DMS79 (cell line): ENCODE measurements around the gene KIF21B.
A peak's percentile ranks its signal among the peaks of the same experiment; 100 is the strongest.

Source experiments
- DNase-seq: peaks from one replicate; lab custom pipeline; 2025; lab: John Stamatoyannopoulos, UW

KIF21B gene

DNA sequence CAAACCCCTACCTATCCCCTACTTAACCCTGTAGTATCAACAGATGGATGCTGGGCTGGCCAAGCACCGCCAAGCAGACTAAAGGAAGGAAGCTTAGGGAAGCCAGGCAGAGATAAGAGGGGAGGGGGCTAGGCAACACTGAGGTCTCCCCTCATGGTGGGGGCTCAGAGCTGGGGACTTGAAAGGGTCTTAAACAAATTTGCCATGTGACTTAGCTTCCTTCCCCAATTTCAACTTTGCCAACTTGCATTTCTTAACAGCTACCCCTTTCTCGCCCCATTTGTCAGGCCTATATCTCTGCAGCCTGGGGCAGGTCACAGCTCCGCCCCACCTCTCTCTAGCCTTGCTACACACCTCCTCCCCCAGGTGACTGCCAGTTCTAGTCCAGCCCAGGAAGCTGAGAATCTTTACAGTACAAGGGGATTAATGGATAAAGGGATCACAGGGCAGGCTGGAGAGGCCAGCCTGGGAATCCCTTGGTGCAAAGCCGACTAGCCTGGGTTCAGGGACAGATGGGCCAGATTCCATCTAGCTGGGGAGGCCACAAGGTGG, 3.4 kb downstream of the KIF21B start:
- DNase-seq = no peak

DNA sequence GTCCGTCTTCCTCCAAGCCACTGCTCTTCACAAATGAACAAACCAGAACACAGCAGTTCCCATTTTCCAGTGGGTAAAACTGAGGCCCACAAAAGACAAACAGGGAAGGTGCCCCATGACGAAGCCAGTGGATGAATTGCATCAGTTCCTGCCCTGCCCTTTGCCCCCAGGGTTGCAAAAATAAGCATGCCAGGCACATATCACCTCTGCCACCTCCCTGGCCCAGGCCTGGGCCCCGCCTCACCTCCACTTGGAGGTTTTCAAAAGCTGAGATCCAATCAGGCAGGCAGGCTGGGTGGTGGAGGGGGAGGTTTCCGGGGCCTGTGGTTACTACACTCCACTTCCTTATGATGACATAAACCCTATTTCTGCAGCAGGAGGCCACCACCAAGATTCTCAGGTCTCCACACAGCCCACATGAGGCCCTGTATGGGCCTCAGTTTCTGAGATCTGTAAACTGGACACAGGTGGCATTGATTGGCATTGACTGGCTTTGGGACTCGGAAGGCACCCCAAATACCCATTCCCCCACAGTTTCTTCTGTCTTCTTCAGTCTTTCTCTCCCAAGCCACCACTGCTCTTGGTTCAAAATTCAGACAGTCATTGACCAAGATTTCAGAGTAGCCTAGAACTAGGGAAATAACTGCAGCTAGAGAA, 4.1 kb downstream of the KIF21B start:
- no peak for DNase-seq

DNA sequence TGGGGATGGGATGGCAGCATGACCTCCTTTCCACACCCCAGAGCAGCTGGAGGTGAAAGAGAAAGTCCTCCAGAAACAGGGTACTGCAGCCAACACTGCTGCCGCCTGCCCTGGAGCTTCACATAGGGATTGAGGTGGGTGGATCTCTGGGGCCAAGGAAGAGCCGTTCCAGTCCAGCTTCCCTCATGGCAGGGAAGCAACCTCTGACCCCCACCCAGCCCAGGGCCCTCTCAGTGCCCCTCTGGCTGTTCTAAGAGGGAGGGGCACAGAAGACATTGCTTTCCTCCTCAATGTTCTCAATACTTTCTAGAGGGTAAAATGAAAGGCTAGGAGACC, 5.7 kb downstream of the KIF21B start:
- DNase-seq = no peak

DNA sequence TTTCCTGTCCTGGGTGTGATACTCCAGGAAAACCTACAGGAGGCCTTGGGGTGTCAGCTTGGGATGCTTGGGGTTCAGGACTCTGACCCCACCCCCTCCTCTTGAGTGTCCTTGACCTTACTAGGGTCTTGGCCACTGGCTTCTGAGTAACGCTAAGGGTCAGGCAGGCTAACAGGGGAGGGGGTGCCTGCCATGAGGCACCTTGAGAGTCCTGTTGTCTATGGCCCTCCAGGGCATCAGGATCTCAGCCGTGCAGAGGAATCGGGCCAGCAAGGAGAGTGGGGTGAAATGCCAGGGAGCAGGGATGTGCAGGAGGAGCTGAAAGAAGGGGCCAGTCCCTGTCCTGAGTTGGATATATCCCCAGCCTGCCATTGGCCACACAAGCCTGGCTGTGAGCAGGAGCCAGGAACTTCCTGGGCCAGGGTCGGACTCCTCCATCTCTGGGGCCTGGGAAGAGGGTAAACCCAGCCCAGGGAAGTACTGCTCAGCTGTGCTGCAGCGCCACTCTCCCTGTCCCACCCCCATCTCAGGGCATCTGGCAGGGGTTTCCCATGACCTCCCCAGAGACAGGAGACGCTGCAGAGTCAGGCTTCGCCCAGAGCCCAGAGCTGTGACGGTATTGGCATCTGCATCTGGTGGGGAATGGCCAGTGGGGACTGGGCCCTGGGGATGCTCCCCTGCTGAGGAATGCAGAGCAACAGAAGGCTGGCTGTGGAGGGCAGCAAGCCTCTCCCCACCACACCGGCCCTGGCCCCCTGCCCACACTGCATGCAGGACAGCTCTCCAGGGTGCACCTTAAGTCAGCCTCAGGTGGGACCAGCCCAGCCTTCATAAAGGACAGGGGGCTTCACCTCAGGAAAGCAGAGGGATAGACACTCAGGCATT, 6.3 kb downstream of the KIF21B start:
- no peak for DNase-seq

DNA sequence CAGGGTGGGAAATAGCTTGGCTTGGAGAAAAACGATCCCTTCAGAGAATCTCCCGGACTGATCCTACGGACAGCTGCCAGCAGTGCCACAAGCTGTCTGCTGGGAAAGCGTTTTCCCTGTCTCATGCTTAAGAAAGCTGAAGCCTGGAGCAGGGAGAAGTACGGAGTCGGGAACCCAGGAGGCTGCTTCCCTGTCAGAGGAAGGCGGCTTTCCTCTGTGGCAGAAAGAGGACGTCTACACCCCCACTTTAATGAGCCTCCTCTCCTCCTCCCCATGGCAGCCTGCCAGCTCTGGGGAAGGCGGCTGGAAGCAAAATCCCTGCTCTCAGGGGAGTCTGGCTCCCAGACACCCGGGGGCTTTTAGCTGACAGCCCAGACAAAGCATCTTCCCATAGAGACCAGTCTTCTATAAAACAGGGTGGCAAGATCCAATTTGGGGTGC, 7.3 kb downstream of the KIF21B start:
- DNase-seq = peak; percentile 61

DNA sequence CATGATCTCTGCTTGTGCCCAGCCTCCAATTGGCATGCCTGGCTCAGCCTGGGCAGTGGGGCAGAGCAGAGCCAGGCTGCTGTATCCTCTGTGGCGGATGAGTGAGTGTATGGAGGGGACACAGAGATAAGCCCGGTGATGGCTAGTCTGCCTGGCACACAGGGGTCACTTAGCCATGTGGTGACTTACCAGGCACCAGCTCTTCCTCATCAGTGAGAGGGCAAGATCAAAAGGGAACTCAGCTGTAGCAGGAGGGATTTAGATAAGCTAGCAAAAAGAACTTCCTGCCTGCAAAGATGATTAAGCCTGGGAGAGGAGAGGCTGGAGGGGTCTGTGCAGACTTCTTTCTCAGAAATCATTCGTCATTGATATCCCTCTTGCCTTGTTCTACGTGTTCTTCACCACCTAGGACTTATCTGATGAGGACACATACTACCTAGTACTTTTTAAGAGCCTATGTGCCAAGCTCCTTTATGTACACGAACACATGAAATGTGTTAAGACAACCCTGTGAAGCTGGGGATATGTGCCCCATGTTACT, 7.9 kb downstream of the KIF21B start:
- DNase-seq = no peak

DNA sequence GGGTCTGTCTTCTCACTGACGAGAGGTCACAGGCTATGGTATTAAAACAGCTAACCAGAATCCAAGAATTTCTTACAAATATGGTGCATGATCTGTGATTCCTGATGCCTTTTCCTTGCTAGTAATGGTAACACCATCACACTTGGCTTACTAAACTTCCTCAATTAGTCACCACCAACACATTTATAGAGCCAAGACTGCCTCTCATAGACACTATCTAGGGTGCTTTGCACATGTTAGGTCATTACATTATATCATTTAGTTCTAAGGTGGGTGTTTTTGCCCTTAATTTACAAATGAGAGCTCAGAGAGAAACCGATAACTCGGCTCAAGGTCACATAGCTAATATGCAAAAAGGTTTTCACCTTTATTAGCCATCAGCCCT, 8.7 kb downstream of the KIF21B start:
- DNase-seq = no peak

DNA sequence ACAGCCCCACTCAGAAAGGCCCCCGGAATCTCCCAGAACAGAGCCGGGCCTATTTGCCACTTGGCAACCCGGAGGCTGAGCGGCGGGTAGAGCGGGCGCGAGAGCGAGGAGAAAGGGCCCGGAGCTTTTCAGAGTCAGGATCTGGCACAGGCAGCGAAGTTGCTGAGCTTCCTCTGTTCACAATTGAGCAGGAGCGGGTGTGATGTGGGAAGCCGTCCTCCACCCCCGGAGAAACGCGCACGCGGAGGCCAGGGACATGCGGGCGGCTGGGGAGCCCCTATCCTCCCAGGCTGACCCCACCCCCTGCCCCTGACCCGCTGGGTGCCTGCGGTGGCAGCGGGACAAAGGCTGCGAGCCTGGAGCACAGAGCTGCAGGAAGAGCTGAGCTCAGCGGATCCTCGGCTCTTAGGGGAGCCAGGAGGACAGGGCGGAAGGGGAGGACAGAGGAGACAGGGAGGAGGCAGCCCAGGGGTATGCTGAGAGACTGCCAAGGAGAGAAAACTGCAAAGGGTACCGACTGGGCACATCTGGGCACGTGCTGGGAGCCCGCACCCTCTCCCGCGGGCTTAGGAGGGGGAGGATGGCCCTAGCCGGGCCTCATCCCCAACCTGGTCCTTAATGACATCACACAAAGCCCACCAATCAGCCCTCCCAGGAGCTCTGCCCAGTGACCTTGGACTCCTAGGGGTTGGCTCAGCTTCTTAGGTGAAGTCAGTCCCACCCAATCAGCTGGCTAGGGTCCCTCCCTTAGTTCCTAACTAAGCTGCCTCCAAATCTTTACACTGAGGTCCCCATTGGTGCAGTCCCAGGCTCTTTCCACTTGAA, 9.3 kb downstream of the KIF21B start:
- DNase-seq = no peak

DNA sequence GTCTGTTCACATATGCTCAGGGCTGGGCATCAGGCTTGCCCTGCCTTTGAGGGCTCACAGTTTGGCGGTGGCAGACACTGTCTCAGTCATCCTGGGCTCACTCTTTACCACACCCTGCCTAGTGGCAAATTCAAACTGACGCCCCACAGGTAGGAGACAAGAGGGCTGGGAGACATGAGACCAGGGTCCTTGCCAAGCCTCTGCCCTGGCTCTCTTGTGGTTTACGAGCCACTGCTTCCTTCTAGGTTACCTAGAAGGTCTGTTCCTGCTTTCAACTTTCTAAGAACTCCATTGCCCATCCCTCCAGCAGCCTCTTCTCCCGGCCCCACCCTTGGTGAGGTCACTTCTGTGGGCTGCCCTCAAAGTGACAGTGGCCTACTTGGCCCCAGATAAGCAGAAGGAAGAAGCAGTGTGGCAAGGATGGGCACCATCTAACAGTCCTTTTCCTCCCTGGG, 10.5 kb downstream of the KIF21B start:
- DNase-seq = no peak

DNA sequence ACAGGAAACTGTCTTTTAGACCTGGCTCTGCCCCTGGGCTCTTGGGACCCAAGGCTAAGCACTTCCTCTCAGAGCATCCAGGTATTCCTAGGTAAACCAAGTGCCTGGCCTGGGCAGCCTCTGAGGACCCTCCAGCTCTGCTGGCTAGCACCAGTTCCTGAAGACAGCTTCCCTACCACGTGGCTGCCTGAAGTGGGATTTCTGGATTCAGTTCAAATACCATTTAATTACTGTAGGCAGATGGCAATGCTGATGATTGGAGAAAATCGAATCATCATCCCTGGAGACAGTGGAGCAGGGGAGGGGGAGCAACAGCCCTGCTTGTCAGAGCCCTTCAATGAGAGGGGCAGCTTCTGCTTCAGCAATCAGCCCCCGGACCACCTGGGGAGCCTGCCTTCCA, 11.9 kb downstream of the KIF21B start:
- DNase-seq = peak; percentile 68

DNA sequence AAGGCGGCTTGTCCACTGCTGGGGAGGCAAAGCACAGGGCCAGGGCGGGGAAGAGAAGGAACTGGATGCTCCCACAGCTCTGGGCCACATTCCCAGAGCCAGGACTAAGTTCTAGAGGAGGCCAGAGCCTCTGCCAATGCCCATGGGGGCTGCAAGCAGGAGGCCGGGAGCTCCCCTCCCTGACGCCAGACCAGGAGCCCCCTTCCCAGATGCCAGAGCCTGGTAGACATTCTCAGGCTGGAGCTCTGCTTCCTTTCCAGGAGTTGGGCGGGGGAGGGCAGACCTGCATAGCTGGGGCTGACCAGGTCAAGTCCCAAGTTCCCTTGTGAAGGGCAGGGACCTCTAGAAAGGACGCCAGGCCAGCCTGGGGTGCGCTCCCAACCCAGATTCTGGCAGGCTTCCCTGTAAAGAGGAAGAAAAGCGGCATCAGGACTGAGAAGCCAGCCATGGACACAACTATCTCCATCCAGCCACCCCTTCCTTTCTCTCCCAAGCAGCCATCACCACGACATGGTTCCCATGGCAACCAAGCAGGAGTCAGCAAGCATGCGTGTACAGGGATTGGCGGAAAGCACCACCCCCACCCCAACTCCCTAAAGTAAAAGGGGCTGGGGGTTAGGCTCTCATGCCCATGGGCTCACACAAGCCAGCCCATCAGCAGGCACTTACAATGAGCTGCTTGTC, 13.4 kb downstream of the KIF21B start:
- DNase-seq = no peak

DNA sequence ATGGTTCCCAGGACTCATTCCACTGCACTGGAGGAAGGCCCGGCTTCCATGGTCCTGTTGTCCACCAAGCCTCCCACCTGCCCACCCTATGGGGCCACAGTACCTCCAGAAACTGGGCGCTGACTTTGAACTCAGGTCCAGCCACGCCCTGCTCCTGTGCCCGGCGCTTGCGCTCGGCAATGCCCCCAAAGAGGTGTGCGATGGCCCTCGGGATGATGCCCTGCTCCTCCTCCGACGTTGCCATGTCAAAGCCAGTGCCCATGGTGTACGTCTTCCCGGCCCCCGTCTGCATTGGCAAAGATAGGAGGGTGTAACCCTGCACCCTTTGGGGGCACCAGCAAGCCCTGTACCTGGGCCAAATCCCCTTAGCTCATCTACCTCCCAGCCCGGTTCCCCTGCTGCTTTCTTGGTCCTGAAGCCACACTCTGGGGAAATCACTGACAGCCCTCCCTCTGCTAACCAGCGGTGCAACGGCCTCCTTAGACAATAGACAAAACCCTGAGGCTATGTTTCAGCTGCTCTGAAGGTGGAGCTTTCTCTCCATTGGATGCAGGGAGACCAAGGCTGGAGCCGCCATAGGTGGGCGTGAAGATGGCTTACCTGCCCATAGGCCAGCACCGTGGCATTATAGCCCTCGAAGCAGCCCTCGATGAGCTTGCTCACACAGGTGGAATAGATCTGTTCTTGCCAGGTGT, 14.7 kb downstream of the KIF21B start:
- no peak for DNase-seq

DNA sequence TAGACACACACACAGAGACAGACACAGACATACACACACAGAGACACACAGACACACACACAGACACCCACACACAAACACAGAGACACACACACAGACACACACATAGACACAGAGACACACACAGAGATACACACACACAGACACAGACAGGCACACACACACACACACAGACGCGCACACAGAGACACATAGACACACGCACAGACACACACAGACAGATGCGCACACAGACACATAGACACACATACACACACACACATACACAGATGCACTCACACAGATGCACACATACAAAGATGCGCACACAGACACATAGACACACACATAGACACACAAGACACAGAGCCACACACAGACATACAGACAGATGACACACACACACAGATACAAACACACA, 16.0 kb downstream of the KIF21B start:
- DNase-seq = no peak

DNA sequence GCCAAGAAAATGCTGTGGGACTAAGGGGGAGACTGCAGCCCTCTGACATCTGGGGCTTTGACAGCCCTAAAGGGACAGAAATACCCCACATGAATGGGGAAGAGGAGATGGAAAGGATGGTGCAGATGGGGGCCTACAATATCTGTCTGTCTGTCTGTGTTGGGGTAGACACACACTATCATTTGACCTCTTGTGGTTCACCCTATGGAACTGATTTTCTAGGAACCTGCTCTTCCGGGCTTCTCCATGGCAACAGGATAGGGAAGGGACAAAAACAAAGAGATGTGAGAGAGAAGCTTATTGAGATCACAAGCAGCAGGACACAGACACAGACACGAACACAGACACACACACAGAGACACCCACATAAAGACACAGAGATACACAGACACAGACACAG, 17.1 kb downstream of the KIF21B start:
- DNase-seq = no peak

DNA sequence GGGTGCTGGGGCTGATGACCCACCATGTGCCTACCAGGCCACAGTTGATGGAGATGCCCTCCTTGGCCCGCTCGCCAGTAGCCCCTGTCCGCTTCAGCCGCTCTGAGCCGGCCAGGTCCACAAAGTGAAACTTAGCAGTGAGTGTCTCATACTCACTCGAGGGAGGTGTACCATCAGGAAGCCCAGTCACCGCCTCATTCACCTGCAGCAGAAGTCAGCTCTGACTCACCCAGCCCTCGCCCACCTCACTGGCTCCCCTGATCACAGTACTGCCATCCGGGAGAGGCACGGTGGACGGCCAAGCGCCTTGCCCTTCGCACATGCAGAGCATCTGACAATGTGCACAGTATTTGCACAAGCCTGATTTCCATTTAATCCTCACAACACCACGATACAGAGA, 18.8 kb downstream of the KIF21B start:
- DNase-seq = no peak

DNA sequence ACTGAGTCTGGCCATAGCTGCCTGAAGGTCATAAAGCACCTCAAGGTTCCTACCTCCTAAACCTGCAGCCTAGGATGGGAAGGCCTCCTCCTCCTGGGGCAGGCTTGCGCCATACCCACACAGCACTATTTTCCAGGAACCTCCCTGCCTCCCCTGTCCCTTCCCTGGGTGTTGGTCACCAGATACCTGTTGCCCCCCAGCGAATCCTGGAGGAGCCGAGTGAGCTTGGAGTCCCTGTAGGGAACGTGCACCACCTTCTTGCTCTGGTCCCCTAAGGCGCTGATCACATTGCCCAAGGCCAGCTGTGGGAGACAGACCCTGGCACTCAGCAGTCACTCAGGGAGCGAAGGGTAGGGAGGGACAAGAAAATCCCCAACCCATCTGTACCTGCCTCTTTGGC, 19.4 kb downstream of the KIF21B start:
- no peak for DNase-seq

DNA sequence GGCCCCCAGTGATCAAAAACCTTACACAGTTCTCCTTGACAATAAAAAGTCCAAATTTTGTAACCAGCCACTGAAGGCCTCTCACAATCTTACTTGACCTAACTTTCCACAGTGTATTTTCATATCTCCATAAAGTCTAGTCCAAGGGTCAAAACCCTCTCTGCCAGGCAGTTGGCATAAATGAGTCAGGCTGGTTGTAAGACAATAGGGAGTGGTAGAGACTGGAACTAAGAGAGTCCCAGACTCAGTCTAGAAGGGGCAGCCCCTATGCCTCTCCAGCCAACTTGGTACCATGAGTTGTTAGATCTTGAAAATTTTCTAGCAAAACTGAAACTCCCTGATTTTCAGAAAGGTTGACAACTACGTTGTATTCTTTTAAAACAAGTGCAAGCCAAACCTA, 21.0 kb downstream of the KIF21B start:
- DNase-seq = no peak

DNA sequence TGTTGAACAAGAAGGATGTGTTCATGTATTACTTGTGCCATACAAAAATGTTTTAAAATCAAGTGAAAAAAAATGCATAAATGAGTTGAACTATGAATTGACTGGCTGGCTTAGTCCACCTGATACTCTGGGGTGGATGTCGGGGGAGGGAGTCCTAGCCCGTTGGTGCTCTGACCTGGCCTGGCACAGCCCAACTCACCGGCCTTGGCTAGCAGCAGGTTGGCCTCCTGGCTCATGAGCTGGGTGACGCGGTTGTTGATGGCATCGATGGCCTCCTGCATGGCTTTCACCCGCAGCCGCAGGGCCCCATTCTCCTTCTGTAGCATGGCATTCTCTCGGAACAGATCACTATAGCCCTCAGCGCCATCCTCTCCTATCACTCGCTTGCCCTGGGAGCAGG, 21.6 kb downstream of the KIF21B start:
- DNase-seq = no peak

DNA sequence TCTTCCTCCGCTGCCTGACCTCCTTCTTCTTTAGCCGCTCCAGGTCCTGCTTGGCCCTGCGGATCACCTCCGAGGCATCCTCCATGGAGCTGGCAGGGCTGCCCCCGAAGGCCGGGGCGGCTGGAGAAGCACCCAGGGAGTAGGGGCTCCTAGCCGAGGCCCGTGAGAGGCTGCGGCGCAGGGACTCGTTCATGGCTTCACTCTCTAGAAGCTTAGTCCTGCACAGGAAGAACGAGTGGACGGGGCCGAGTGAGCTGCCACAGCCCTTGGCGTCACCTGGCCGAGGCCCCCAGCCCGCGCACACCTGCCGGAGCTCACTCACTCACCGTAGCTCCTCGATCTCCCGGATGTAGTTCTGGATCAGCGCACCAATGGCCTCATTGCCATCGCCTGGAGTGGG, 23.1 kb downstream of the KIF21B start:
- DNase-seq = no peak

DNA sequence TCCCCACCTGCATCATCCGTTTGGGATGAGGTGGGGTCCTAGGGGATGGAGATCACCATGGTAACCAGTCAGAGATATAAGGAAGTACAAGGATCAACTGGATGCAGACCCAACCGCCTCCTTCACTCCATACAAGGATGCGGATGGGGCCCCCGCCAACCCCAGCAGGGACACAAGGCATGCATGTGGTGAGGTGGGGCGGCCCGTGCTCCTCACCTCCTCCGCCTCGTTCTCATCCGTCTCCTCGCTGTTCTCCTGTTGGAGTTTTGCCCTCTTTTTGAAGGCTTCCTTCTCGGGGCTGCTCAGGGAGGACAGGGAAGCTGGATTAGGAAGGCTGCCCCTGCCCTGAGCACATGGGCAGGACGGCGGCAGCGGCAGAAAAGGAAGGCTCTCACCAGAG, 23.8 kb downstream of the KIF21B start:
- DNase-seq = no peak

DNA sequence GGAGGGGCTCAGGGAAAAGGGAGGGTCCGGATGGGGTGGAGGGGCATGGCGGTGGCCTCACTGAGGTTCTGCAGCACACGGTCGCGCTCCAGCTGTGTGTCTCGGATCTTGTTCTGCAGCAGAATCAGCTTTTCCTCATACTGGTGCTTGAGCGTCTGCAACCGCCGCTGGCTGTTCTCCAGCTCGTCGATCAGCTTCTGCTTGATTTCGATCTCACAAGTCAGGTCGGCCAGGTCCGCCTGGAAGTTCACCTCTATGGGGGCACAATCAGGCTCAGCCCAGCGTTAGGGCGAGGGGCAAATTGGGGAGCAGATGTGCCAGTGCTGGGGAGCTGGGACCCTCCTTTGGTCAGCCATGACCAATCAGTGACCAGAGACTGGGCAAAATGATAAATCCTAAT, 25.2 kb downstream of the KIF21B start:
- no peak for DNase-seq
